NT2/D1 (cell line): ENCODE results near the gene ZCCHC4.

Source experiments
- SUZ12 ChIP-seq: IDR thresholded peaks from 2 replicates; pipeline ENCODE4 v1.6.1; 2011; ENCODE audit not compliant: insufficient read length, insufficient read depth; ENCODE audit errors: extremely low read depth
- YY1 ChIP-seq: IDR thresholded peaks from 2 replicates; pipeline ENCODE4 v1.6.1; 2011; ENCODE audit not compliant: insufficient read length, insufficient read depth
- ZNF274 ChIP-seq: IDR thresholded peaks from 2 replicates; pipeline ENCODE4 v1.6.1; 2011; ENCODE audit warnings: mild to moderate bottlenecking, low read depth, low read length

GRCh38 chr4:25307596-25307995 lies 5.0 kb upstream of the ZCCHC4 start:
- TF ChIP-seq SUZ12, result no peak
- no peak for TF ChIP-seq YY1
- no peak for TF ChIP-seq ZNF274
